Adrenal gland (tissue), 12 donors: ENCODE data around the gene HHAT. TPM values are rescaled to one million over a fixed set of nuclear protein-coding genes. Genes with fewer than 3 reads are reported as not detected.

Experiments
- DNase-seq, 7 donors: peaks; one replicate each; pipeline ENCODE4 v3.0.0-alpha.2; 2019 to 2020
- H3K27ac ChIP-seq, 5 donors: fragments of 200-600 bp; sonication (generic) in 4 of 5; 1 replicate in 3 of 5; 2 replicates in 2 of 5; pipeline versions ENCODE4 v1.5.1 to v1.8.0; 2016 to 2020; ENCODE audit warnings: mild to moderate bottlenecking in 1 of 5
- H3K27me3 ChIP-seq: fragments of 200-600 bp; 2 replicates; pipeline ENCODE4 v1.8.0; 2021
- H3K36me3 ChIP-seq, 2 donors: fragments of 200-600 bp; replicated peaks in 1 of 2; 1 replicate in 1 of 2; 2 replicates in 1 of 2; pipeline versions ENCODE4 v1.5.1 to v1.8.0; 2018 to 2022
- H3K4me1 ChIP-seq, 2 donors: fragments of 200-600 bp; replicated peaks in 1 of 2; 1 replicate in 1 of 2; 2 replicates in 1 of 2; pipeline versions ENCODE4 v1.5.1 to v1.8.0; 2018 to 2021
- H3K4me3 ChIP-seq, 4 donors: fragments of 200-600 bp; sonication (generic) in 3 of 4; one replicate each; pipeline ENCODE4 v1.5.1; 2016 to 2018
- H3K9me3 ChIP-seq, 3 donors: fragments of 200-600 bp; sonication (generic) in 1 of 3; replicated peaks in 1 of 3; 1 replicate in 2 of 3; 2 replicates in 1 of 3; pipeline versions ENCODE4 v1.5.1 to v1.8.0; 2016 to 2021
- POLR2A ChIP-seq, 2 donors: fragments of 450-650 bp; IDR thresholded peaks; one replicate each; pipeline ENCODE4 v1.6.1; 2017; ENCODE audit warnings: antibody characterized with exemption in 2 of 2, mild to moderate bottlenecking in 2 of 2, moderate library complexity in 1 of 2
- WGBS, 4 donors: extraction: QIAGEN DNeasy Blood & Tissue Kit in 2 of 4; methylation state at CpG; one replicate each; pipeline versions ENCODE4 v1.1.5 to v1.1.7; 2013 to 2017; 5-methylcytosine and 5-hydroxymethylcytosine counted together
- intact Hi-C, 2 donors: fragments of 100-400 bp; cut with DNase I; formaldehyde crosslinking; loops; one replicate each; pipeline versions ENCODE4 v1.14.1 to v1.15.0; 2022 to 2023
- polyA plus RNA-seq, 3 donors: library from polyadenylated mRNA; stranded (reverse); fragments of 200-250 nt in 2 of 3; fragments of 350-450 nt in 1 of 3; fragmentation: Illumina TruSeq in 1 of 3; extraction: RNeasy Lipid Tissue Mini Kit (QIAGEN cat#74804) in 1 of 3; gene quantifications; one replicate each; pipeline ENCODE4 v1.2.3, GENCODE V29; 2013 to 2014
- total RNA-seq, 9 donors: library from RNA; depleted of rRNA in 4 of 9; stranded (reverse); fragments of >200 nt in 4 of 9; fragments of 120-200 nt in 1 of 9; fragmentation: NEBNext Ultra II Directional in 1 of 9; extraction: Animal tissue kit (Norgen Biotek cat#: 25700) in 1 of 9; gene quantifications; one replicate each; pipeline versions ENCODE4 v1.1.0 to v1.2.4, GENCODE V29; 2013 to 2023
- TF ChIP-seq, protein P1 (sequence below), 6 experiments: fragments of 450-650 bp in 4 of 6; fragments of 200-600 bp in 2 of 6; sonication (generic) in 1 of 6; IDR thresholded peaks; 1 replicate in 5 of 6; 2 replicates in 1 of 6; pipeline versions ENCODE4 v1.5.1 to v1.8.0; 2016 to 2021; ENCODE audit warnings: antibody characterized with exemption in 6 of 6, mild to moderate bottlenecking in 2 of 6, moderate library complexity in 1 of 6
- donor health status: healthy with polysubstance abuse.
- donor health status: Bipolar disorder and iron deficiency.
- donor health status: DM: yes; HTN: yes; CAD: no.
- donor health status: DM: no; HTN: no; CAD: no.
- donor health status: DM: no; HTN: no; CAD: no.
- donor health status: DM: yes; HTN: yes; CAD: no.

The HHAT gene
- total and polyA plus RNA-seq, 12 donors: 3.1 to 26.7 (median 12.3) TPM

DNA sequence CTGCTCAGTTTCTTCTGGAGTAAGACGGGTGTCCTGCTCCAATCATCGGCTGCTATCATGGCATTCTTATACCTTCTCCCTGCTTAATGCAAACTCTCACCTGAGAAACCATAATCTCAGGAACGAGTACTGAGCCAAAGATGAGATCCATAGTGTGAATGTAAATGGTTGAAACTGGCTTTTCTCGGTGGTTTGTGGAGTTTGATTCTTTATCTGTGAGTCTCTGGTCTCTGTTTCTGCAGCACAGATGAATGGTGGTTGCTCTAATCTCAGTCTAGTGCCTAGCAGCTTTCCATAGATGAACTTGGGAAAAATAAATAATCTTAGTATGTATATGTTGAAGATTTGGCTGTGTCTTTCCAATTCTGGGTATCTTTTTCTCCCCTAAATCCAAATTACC is 274.4 kb downstream of the HHAT start:
- TF ChIP-seq, protein P1, sequence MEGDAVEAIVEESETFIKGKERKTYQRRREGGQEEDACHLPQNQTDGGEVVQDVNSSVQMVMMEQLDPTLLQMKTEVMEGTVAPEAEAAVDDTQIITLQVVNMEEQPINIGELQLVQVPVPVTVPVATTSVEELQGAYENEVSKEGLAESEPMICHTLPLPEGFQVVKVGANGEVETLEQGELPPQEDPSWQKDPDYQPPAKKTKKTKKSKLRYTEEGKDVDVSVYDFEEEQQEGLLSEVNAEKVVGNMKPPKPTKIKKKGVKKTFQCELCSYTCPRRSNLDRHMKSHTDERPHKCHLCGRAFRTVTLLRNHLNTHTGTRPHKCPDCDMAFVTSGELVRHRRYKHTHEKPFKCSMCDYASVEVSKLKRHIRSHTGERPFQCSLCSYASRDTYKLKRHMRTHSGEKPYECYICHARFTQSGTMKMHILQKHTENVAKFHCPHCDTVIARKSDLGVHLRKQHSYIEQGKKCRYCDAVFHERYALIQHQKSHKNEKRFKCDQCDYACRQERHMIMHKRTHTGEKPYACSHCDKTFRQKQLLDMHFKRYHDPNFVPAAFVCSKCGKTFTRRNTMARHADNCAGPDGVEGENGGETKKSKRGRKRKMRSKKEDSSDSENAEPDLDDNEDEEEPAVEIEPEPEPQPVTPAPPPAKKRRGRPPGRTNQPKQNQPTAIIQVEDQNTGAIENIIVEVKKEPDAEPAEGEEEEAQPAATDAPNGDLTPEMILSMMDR (IDR thresholded peaks at IDR 0.05): no peak
- TF ChIP-seq POLR2A (IDR thresholded peaks at IDR 0.05): no peak
- no peak overlapping the region for H3K27ac ChIP-seq

DNA sequence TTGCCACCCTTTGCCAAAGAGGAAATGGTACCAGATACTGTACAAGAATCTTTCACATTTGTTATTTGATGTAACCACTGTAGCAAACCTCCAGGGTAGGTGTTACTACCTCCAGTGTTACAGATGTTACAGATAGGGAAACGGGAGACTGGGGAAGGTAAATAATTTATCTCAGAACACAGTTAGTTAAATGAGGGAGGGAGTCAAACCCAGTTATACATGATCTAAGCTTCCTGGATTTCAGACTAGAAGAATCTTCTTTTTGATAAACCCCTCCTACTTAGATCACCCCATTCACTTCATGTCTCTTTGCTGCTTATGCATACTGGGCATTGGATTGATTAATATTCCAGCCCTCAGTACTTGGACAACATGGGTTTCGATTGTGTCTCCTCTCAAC is 276.4 kb downstream of the HHAT start:
- no peak for DNase-seq
- WGBS, 4 donors: 40 to 47% (median 42%) methylated on average over 2 of the region's 2 CpGs
- TF ChIP-seq, protein P1 (IDR thresholded peaks at IDR 0.05): no peak
- TF ChIP-seq POLR2A (IDR thresholded peaks at IDR 0.05): no peak
- intact Hi-C loops: no loop called here
- no peak overlapping the region for H3K4me3 ChIP-seq
- H3K27me3 ChIP-seq: no peaks in the 10 kb centered on the region
- no peaks in the 10 kb centered on the region for H3K4me1 ChIP-seq
- H3K36me3 ChIP-seq: no peaks in the 10 kb centered on the region
- no peak overlapping the region for H3K27ac ChIP-seq
- H3K9me3 ChIP-seq: no peaks in the 10 kb centered on the region

More for the DNA sequence above, 274.4 kb downstream of the HHAT start:
- intact Hi-C loops: no loop called here
- H3K4me3 ChIP-seq: no peak overlapping the region
- no peaks in the 10 kb centered on the region for H3K9me3 ChIP-seq
- H3K27me3 ChIP-seq: no peaks in the 10 kb centered on the region
- no peak for DNase-seq
- no peaks in the 10 kb centered on the region for H3K4me1 ChIP-seq
- 78 to 93% (median 84%) methylated on average over 4 of the region's 4 CpGs for WGBS, 4 donors
- no peaks in the 10 kb centered on the region for H3K36me3 ChIP-seq

DNA sequence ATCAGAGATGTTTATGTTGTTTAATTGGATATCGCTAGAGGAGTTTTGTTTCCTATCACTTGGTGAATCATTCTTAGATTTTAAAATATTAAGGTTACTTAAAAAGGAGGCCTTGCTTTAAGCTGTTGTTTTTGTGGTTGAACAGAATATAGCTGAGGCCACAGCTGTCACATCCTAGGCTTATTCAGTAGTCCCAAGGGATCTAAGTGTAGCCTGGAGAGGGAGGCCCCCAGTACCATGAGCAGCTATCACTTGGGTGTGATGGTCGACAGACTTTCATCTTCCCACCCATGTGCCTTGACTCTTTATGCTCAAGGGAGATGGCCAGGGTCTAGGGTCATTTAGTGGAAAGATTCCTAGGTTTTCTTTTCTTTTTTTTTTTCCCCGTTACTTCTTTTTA is 278.7 kb downstream of the HHAT start:
- DNase-seq: no peak
- no peaks in the 10 kb centered on the region for H3K4me1 ChIP-seq
- H3K27ac ChIP-seq: no peak overlapping the region
- H3K27me3 ChIP-seq: no peaks in the 10 kb centered on the region
- no peaks in the 10 kb centered on the region for H3K36me3 ChIP-seq
- TF ChIP-seq, protein P1 (IDR thresholded peaks at IDR 0.05): no peak
- no peak for TF ChIP-seq POLR2A (IDR thresholded peaks at IDR 0.05)
- no peaks in the 10 kb centered on the region for H3K9me3 ChIP-seq
- intact Hi-C loops: no loop called here
- 69 to 75% (median 70%) methylated on average over 3 of the region's 3 CpGs for WGBS, 4 donors
- no peak overlapping the region for H3K4me3 ChIP-seq

DNA sequence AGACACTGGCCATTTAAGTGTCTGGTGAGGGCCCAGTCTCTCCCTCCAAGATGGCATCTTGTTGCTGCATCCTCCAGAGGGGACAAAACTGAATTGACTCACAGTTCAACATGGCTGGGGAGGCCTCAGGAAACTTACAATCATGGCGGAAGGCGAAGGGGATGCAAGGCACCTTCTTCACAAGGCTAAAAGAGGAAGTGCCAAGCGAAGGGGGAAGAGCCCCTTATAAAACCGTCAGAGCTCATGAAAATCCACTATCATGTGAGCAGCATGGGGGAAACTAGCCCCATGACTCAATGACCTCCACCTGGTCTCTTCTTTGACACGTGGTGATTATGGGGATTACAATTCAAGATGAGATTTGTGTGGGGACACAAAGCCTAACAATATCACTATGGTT is 280.1 kb downstream of the HHAT start:
- H3K36me3 ChIP-seq: no peaks in the 10 kb centered on the region
- no peaks in the 10 kb centered on the region for H3K9me3 ChIP-seq
- TF ChIP-seq, protein P1 (IDR thresholded peaks at IDR 0.05): no peak
- no peak for TF ChIP-seq POLR2A (IDR thresholded peaks at IDR 0.05)
- 73 to 76% (median 74%) methylated on average over 5 of the region's 5 CpGs for WGBS, 4 donors
- no peaks in the 10 kb centered on the region for H3K27me3 ChIP-seq
- H3K4me3 ChIP-seq: no peak overlapping the region
- H3K4me1 ChIP-seq: no peaks in the 10 kb centered on the region
- no peak for DNase-seq
- no peak overlapping the region for H3K27ac ChIP-seq
- intact Hi-C loops: no loop called here
